GM19395 (cell line): ENCODE measurements around the gene CFAP46.

Experiments
- ATAC-seq: cut with Tn5 transposase; IDR thresholded peaks from one replicate; pipeline ENCODE4 v1.9.1; 2021; ENCODE audit warnings: mild to moderate bottlenecking, moderate library complexity; ENCODE audit not compliant: unreplicated experiment

Gene CFAP46

GRCh38 chr10:132866601-132867381, 75.6 kb downstream of the CFAP46 start:
- no peak for ATAC-seq

DNA sequence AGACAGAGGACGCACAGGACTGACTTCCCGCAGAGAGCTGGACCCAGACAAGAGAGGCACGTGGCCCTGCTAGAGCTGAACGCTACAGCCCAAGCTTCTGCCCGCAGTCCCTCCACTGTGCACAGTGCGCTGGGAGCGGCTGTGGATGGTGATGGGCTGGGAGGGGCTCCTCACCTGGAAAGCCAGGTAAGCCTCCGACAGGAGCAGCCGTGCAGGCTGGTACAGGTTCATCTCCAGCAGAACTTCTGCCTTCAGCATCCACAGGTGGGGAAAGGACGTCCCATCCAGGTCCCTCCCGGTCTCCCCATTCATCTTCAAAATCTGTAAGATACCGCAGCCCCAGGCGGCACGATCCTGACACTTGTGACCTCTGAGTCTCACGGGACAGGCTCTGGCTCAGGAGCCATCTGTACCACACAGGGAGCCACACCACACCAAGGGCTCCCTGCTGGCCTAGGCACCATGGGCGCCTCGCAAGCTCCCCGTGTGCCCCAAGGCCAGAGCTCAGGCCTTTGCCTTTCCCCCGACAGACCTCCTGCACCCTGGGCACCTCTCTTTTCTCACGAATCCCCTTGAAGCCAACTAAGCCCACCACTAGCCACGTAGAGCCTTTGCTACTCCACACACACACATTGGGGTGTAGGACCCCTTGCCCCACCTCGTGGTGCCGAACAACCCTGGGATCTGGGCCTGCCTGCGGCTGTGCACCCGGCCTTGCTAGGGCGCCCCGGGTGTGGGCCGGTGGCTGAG, 76.3 kb downstream of the CFAP46 start:
- ATAC-seq: no peak

DNA sequence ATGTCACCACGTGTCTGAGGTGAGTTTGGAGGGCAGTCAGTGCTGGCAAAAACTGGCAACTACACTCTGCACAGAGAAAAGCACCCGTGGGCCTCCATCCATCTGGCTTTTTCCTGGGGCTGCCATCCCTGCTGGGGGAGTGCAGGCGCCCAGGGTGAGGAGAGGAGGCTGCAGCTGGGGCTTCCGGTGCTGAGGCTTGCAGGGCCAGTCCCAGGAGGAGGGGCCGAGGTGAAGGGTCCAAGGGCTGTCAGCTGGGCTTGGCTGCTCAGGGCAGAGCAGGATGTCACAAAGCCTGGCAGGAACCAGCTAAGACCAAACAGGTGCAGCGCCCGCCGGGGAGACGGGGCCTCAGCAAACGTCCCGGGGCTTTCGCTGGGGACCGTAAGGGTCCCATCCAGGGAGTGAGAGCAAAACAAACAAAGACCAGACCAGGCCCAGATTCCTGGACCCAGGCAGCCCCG, 77.2 kb downstream of the CFAP46 start:
- no peak for ATAC-seq

DNA sequence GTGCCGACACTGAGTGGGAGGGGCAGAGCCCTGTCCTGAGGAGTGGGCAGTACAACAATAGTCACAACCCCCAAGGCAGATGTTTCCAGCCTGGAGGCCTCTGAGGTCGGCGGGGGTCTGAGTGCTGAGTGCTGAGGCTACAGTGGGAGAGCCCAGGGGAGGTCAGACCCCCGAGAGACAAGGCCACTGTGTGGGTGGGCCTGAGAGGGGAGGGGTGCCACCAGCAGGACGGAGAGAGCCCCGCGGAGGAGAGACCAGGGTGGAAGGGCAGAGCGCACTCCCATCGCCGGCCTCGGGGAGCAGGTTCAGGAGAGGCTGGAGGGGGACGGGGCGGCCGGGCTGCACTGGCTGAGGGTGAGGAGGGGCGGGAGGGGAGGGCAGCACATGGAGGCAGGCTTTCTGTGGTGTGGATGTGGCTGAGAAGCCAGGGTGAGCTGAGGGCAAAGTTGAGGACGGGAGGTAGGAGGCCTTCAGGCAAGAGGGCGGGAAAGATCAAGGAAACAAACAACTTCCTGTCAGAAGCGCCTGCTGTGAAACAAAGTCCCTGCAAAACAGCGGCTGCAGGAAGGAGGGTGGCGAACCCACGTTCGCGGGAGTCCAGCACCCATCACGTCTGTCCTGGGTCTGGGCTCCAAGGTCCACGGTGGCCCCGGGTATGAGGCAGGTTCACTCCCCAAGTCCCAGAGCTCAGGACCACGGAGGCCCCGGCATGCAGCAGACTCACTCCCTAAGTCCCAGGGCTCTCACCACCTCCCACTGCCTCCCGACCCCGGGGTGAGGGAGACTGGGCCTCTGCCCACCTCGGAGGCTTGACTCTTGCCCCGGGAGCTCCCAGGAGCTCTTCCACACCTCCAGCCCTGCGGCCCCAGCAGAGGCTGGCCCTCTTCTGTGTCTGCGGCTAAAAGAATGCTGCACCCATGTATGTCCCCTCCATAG, 79.6 kb downstream of the CFAP46 start:
- no peak for ATAC-seq

DNA sequence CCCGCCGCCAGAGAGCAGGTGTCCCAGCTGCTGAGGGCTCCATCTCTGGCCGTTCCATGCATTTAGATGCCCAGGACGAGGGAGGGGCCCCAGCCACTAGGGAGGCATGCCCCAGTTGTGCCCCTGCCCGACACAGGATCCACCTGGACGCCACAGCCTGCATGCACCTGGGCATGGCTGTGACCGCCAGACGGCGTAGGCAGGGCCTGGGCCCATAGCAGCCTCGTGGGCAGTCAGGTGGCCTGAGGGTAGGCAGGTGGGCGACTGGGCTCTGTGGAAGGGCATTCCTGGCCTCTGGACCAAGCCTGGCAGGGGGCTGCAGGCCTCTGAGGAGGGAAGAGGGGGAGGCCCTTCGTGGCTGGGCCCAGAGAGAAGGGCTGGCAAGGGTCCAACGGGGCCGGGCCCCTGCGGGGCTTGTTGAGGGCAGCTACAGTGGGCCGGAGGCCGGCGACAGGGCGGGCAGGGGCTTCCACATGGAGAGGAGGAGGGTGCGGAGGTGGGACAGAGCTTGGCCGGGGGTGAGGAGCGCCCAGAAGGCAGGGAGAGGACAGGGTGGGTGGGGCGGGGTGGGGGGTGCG, 80.4 kb downstream of the CFAP46 start:
- ATAC-seq: no peak

- ATAC-seq: no peak
These were observed 81.2 kb downstream of the CFAP46 start for GRCh38 chr10:132861116-132861691.

GRCh38 chr10:132860532-132860931, 81.8 kb downstream of the CFAP46 start:
- no peak for ATAC-seq

DNA sequence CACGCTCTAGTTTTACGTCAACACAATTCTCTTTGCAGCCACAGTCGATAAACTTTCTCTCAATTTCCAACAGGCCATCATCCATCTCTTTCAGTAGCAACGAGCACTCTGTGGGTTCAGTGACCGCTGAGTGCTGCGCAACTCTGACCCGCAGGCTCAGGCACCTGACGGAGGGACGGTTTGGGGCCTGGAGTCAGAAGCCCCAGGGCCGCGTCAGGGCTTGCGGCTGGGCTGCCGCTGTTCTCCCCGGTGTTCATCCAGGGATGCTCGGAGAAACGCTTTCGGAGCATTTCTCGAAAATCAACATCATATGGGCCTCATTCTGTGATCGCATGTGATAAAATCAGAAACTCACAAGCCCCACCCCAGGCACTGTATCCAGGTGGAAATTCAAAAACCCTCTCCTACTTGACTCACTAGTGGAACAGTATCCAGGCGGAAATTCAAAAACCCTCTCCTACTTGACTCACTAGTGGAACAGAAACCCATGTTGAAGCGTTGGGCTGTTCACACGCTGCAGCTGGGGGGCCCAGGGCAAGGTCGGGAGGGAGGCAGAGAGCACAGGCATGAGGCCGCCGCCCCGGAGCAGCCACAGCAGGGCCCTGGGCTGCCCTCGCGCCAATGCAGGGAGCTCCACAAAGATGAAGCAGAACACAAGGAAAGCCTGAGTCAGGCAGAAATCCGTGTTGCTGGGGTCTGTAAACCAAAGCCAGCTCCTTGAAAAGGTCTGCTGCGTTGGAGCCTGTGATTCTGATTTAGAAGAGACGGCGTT, 83.1 kb downstream of the CFAP46 start:
- ATAC-seq: no peak

DNA sequence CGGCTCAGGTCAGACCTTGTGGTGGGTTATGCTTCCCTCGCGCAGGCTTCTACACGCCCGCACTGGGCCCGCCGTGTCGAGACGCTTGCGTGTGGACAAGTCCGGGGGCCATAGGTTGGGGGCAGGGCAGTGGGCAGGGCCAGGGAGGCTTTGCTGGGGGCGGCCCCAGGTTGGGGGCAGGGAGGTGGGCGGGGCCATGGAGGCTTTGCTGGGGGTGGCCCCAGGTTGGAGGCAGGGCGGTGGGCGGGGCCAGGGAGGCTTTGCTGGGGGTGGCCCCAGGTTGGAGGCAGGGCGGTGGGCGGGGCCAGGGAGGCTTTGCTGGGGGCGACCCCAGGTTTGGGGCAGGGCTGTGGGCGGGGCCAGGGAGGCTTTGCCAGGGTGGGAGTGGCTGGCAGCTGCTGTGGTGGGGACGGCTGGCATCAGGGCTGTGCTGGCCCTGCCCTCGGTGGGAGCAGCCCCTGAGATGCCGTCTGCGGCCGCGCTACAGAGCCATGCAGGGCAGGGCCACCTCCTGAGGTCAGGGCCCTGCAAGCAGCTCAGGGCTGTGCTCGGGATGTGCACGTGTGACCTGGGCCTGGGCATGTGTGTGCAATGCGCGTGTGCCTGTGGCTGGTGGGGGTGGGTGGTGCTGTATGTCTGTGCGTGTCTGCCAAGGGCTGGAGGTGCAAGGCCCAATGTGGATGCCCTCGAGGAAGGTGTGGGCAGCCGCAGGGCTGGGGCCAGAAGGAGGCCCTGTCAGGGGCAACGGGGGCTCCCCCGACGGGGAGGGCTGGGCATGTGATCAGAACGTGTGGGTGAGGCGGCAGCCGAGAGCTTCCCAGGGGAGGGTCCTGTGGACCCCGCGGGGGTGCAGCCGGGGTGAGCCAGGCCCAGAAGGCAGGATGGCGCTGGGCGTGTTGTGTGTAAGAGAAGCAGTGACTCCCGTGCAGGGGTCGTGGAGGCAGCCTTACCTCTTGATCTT, 84.0 kb downstream of the CFAP46 start:
- no peak for ATAC-seq

DNA sequence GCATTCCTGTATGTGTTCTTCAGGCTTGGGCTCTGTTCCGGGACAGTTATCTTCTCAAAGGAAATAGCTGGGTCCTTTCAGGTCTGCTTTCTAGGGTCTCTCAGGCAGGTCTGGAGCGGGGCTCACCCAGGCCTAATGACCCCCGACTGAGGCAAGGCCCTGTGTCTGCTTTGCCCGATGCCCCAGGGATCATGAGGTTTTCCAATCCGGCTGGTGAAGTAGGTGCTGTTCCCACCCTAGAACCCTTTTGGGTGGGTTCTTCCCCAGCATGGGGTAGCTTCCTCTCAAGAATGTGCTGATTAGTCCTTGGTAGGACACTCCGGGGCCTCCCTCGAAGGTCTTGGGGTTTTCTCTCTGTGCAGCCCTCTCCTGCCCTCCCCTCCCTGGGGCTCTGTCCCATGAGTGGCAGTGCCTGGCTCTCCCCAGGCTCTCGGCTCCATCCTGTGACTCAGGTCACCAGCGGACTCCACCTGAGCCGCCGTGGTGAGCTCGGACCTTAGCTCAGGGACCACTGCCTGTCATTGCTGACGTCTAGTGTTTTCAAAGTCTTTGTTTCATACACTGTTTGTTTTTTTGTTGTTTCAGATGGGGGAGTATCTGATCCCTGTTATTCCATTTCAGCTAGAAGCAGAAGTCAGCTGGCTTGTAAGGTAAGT, 85.4 kb downstream of the CFAP46 start:
- no peak for ATAC-seq

- no peak for ATAC-seq
These were observed 86.5 kb downstream of the CFAP46 start for GRCh38 chr10:132855889-132856288.

GRCh38 chr10:132851451-132851850, 90.9 kb downstream of the CFAP46 start:
- no peak for ATAC-seq

GRCh38 chr10:132850896-132851295, 91.5 kb downstream of the CFAP46 start:
- ATAC-seq: no peak

DNA sequence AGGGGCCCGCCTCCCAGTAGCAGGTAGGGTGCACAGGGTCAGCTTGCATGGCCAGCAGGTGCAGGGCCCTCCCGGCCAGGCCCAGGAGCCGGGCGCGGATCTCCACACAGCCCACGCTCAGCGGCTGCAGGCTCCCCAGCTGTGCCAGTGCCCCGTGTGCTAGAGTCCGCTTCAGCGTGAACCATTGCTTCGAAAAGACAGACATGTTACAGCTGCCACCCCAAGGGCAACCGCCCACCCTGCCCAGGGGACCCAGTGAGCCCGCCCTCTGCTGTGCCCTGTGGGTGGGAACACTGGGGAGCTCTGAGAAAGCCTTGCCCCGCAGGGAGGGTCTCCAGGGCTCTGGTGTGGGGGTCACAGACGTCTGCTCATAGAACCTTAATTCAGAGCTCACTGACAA, 92.1 kb downstream of the CFAP46 start:
- ATAC-seq: no peak

DNA sequence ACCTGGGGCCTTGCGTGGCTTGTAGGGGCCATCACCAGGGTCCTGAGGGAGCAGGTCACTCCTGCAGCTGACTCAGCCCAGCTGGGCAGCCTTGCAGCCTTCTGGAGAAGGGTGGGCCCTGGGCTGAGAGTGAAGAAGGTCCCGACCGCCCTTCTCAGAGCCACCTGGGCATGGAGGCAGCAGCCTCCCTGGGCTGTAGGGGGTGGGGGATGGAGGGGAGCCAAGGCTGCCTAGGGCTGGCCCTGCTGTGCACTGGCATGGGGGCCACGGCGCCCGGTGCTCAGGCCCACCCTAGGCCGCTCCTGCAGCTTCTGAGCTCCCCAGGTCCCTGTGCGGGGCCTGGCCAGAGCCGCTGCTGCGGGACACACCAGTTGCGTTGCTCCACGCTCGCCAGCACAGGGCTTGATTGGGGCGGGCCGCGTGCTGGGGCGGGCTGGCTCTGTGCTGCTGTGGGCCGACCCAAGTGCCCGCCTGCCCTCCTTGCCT, 92.8 kb downstream of the CFAP46 start:
- no peak for ATAC-seq

- ATAC-seq: no peak
These were observed 93.3 kb downstream of the CFAP46 start for GRCh38 chr10:132848951-132849545.

DNA sequence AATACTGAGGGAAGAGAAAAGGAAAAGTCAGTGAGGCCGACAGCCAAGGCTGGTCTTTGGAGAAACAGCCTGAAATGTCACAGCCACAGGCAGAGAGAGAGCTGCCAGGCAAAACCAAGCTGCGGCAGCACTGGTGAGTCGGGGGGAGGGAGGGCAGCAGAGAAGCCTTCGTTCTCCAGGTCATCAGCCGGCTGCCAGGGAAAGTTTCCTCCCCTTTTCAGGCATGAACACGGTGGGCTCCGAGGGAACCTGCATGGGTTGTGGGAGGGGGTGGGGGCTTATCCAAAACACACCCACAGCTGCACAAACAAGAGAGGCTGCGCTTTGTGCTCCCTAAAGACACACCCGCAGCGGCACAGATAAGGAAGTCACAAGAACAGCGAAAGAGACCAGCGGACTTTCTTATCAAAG, 94.1 kb downstream of the CFAP46 start:
- ATAC-seq: no peak
